ENCODE data around the gene STX2.

STX2 gene

GRCh38 chr12:130831246-130831645, 7.8 kb downstream of the STX2 start:
- DNase-seq = no peak

GRCh38 chr12:130830246-130830551, 8.9 kb downstream of the STX2 start:
- DNase-seq = no peak

GRCh38 chr12:130829391-130830245, 9.4 kb downstream of the STX2 start:
- DNase-seq = no peak

- DNase-seq = no peak
Measured at GRCh38 chr12:130828895-130829294, 10.2 kb downstream of the STX2 start.

- DNase-seq = no peak
Measured at GRCh38 chr12:130827432-130827831, 11.6 kb downstream of the STX2 start.

GRCh38 chr12:130826151-130826801, 12.8 kb downstream of the STX2 start:
- DNase-seq = no peak

- no peak for DNase-seq
Measured at GRCh38 chr12:130825771-130826150, 13.3 kb downstream of the STX2 start.

GRCh38 chr12:130819681-130820080, 19.4 kb downstream of the STX2 start:
- no peak for DNase-seq

- DNase-seq = peak; percentile 80
Measured at GRCh38 chr12:130818635-130819576, 20.1 kb downstream of the STX2 start.

- no peak for DNase-seq
Measured at GRCh38 chr12:130818272-130818634, 20.8 kb downstream of the STX2 start.

GRCh38 chr12:130817804-130818203, 21.2 kb downstream of the STX2 start:
- DNase-seq = no peak

- no peak for DNase-seq
Measured at GRCh38 chr12:130816097-130816496, 23.0 kb downstream of the STX2 start.

GRCh38 chr12:130815028-130815741, 23.9 kb downstream of the STX2 start:
- DNase-seq = no peak

- no peak for DNase-seq
Measured at GRCh38 chr12:130813949-130814348, 25.1 kb downstream of the STX2 start.

GRCh38 chr12:130813436-130813835, 25.6 kb downstream of the STX2 start:
- DNase-seq = no peak

- no peak for DNase-seq
Measured at GRCh38 chr12:130809791-130810190, 29.3 kb downstream of the STX2 start.

- no peak for DNase-seq
Measured at GRCh38 chr12:130807309-130807708, 31.7 kb downstream of the STX2 start.

- DNase-seq = no peak
Measured at GRCh38 chr12:130806574-130806973, 32.5 kb downstream of the STX2 start.

GRCh38 chr12:130805635-130806034, 33.4 kb downstream of the STX2 start:
- DNase-seq = no peak

GRCh38 chr12:130804216-130804615, 34.8 kb downstream of the STX2 start:
- DNase-seq = no peak

- no peak for DNase-seq
Measured at GRCh38 chr12:130803702-130804101, 35.3 kb downstream of the STX2 start.

GRCh38 chr12:130800312-130800711, 38.7 kb downstream of the STX2 start:
- no peak for DNase-seq

Data from right kidney (tissue), 1 donor.